Measurements from ENCODE around the gene PPP1R3G. TPM values are rescaled to one million over a fixed set of nuclear protein-coding genes. Genes with fewer than 3 reads are reported as not detected.

Gene PPP1R3G
- total RNA-seq, 1 experiment from 2014 or later, result 0.15 TPM

GRCh38 chr6:5041955-5042354 lies 43.2 kb upstream of the PPP1R3G start (continued):
- TF ChIP-seq GRHL2 (CRISPR knock-in tag; IDR thresholded peaks at IDR 0.05; ENCODE audit: insufficient replicate concordance, severe bottlenecking), result no peak

GRCh38 chr6:5042436-5042835 lies 42.7 kb upstream of the PPP1R3G start:
- no peak for TF ChIP-seq JUN (CRISPR knock-in tag; IDR thresholded peaks at IDR 0.05)
- no peaks in the 10 kb centered on the region for H3K4me1 Mint-ChIP-seq
- ChIA-PET POLR2A (no interaction called here), CTCF (interaction anchor here (0.6 to 1.0 kb wide), 2 partner anchors 15 to 283 kb away, joined by 3 to 4 read pairs; no protein-coding TSS in a partner anchor)
- ATAC-seq (no peak), DNase-seq (ENCODE audit: low spot score) (no peak)
- no peak overlapping the region for H3K27ac Mint-ChIP-seq
- no peaks in the 10 kb centered on the region for H3K36me3 Mint-ChIP-seq
- H3K27me3 Mint-ChIP-seq (ENCODE audit: low read depth), result no peaks in the 10 kb centered on the region
- no peak overlapping the region for H3K4me3 Mint-ChIP-seq
- peaks cover 3% of the 10 kb centered on the region; the same call in 1 of the 2 replicates for H3K9me3 Mint-ChIP-seq

GRCh38 chr6:5044866-5045265 lies 40.3 kb upstream of the PPP1R3G start:
- Mint-ChIP-seq H3K4me3 (no peak overlapping the region), H3K36me3 (peaks cover 3% of the 10 kb centered on the region; the same call in 1 of the 2 replicates), H3K4me1 (no peaks in the 10 kb centered on the region), H3K27ac (no peak overlapping the region), H3K27me3 (ENCODE audit: low read depth) (no peaks in the 10 kb centered on the region), H3K9me3 (peaks cover 16% of the 10 kb centered on the region)
- no peak for TF ChIP-seq MYBL2 (CRISPR knock-in tag; IDR thresholded peaks at IDR 0.05)
- TF ChIP-seq ZNF532 (CRISPR knock-in tag; IDR thresholded peaks at IDR 0.05; ENCODE audit: borderline replicate concordance), result no peak
- no peak for TF ChIP-seq CBFB (CRISPR knock-in tag; IDR thresholded peaks at IDR 0.05; ENCODE audit: low read depth)
- no peak for TF ChIP-seq SP1 (CRISPR knock-in tag; conservative IDR thresholded peaks at IDR 0.05)
- TF ChIP-seq USF1 (CRISPR knock-in tag; IDR thresholded peaks at IDR 0.05), result no peak
- TF ChIP-seq STAT6 (CRISPR knock-in tag; conservative IDR thresholded peaks at IDR 0.05; ENCODE audit: low read depth), result no peak
- POLR2A ChIA-PET, result no interaction called here
- no peak for ATAC-seq
- no peak for DNase-seq (ENCODE audit: low spot score)
- CTCF ChIA-PET, result interaction anchor here (0.7 kb wide), 1 partner anchor 9 kb away, joined by 3 read pairs; no protein-coding TSS in a partner anchor

- H3K4me3 Mint-ChIP-seq, result no peak overlapping the region
- H3K4me1 Mint-ChIP-seq, result no peaks in the 10 kb centered on the region
- peaks cover 19% of the 10 kb centered on the region for H3K9me3 Mint-ChIP-seq
- H3K36me3 Mint-ChIP-seq, result peaks cover 7% of the 10 kb centered on the region; the same call in 1 of the 2 replicates
- no peak for DNase-seq (ENCODE audit: low spot score)
- H3K27ac Mint-ChIP-seq, result no peak overlapping the region
- CTCF ChIA-PET, result interaction anchor here (1.6 to 2.7 kb wide), 2 partner anchors 9 to 15 kb away, joined by 4 to 9 read pairs; no protein-coding TSS in a partner anchor
- ATAC-seq, result no peak
- POLR2A ChIA-PET, result no interaction called here
- H3K27me3 Mint-ChIP-seq (ENCODE audit: low read depth), result no peaks in the 10 kb centered on the region
- TF ChIP-seq FOXP4 (CRISPR knock-in tag; IDR thresholded peaks at IDR 0.05), result no peak
- no peak for TF ChIP-seq GTF2I (CRISPR knock-in tag; conservative IDR thresholded peaks at IDR 0.05)
- TF ChIP-seq ZNF425 (CRISPR knock-in tag; conservative IDR thresholded peaks at IDR 0.05), result no peak
- TF ChIP-seq FOXK1 (CRISPR knock-in tag; IDR thresholded peaks at IDR 0.05), result no peak
- TF ChIP-seq HMGA2 (CRISPR knock-in tag; IDR thresholded peaks at IDR 0.05), result no peak
- TF ChIP-seq OVOL2 (CRISPR knock-in tag; IDR thresholded peaks at IDR 0.05; ENCODE audit: borderline replicate concordance), result no peak
- TF ChIP-seq CTCF (IDR thresholded peaks at IDR 0.05), result no peak
- TF ChIP-seq NFATC4 (CRISPR knock-in tag; IDR thresholded peaks at IDR 0.05), result no peak
Observed at GRCh38 chr6:5045416-5045815, 39.7 kb upstream of the PPP1R3G start.
